ENCODE measurements around the gene PCBP2.

The PCBP2 gene

DNA sequence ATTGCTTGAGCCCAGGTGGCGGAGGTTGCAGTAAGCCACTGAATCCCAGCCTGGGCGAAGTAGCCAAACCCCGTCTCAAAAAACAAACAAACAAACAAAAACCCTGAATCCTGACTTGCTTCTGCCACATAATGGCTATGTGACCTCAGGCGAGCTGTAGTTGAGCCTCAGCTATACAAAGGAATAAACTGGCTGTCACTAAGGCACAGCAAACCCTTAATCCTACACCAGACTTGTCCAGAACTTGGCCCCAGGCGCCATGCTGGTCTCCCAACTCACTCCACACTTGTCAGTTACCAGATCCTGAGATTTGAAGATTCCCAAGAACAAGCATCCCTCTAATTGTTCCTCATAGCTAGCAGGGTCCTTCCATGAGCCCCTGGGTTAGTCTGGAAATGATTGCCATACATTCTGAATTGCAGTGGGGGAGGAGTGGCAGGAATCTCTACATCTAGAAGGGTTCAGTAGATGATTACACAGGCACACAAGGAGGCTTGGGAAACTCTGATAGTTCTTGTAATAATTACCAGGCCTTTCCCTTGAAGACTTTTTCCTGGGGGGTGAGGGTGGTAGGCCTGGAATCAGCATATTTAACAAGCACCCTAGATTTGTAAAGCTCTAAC is 37.5 kb downstream of the PCBP2 start:
- H3K4me3 ChIP-seq (ENCODE audit: low read depth, low read length), result no peak overlapping the region
- no peak for TF ChIP-seq MYC (IDR thresholded peaks at IDR 0.05; ENCODE audit: low read depth, low read length)
- no peak for DNase-seq (ENCODE audit: low read depth)

- H3K4me3 ChIP-seq (ENCODE audit: low read depth, low read length), result peak overlapping the region; percentile 16
- DNase-seq (ENCODE audit: low read depth), result no peak
- TF ChIP-seq MYC (IDR thresholded peaks at IDR 0.05; ENCODE audit: low read depth, low read length) (no peak), POLR2A (IDR thresholded peaks at IDR 0.05; ENCODE audit: extremely low read depth, insufficient read length) (no peak)
- TF ChIP-seq, protein P1, sequence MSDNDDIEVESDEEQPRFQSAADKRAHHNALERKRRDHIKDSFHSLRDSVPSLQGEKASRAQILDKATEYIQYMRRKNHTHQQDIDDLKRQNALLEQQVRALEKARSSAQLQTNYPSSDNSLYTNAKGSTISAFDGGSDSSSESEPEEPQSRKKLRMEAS (IDR thresholded peaks at IDR 0.05; ENCODE audit: low read depth, low read length), result no peak
- TF ChIP-seq, protein P2, sequence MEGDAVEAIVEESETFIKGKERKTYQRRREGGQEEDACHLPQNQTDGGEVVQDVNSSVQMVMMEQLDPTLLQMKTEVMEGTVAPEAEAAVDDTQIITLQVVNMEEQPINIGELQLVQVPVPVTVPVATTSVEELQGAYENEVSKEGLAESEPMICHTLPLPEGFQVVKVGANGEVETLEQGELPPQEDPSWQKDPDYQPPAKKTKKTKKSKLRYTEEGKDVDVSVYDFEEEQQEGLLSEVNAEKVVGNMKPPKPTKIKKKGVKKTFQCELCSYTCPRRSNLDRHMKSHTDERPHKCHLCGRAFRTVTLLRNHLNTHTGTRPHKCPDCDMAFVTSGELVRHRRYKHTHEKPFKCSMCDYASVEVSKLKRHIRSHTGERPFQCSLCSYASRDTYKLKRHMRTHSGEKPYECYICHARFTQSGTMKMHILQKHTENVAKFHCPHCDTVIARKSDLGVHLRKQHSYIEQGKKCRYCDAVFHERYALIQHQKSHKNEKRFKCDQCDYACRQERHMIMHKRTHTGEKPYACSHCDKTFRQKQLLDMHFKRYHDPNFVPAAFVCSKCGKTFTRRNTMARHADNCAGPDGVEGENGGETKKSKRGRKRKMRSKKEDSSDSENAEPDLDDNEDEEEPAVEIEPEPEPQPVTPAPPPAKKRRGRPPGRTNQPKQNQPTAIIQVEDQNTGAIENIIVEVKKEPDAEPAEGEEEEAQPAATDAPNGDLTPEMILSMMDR (IDR thresholded peaks at IDR 0.05; ENCODE audit: low read depth, low read length), result no peak
Observed at GRCh38 chr12:53492188-53492587, 40.3 kb downstream of the PCBP2 start.

DNA sequence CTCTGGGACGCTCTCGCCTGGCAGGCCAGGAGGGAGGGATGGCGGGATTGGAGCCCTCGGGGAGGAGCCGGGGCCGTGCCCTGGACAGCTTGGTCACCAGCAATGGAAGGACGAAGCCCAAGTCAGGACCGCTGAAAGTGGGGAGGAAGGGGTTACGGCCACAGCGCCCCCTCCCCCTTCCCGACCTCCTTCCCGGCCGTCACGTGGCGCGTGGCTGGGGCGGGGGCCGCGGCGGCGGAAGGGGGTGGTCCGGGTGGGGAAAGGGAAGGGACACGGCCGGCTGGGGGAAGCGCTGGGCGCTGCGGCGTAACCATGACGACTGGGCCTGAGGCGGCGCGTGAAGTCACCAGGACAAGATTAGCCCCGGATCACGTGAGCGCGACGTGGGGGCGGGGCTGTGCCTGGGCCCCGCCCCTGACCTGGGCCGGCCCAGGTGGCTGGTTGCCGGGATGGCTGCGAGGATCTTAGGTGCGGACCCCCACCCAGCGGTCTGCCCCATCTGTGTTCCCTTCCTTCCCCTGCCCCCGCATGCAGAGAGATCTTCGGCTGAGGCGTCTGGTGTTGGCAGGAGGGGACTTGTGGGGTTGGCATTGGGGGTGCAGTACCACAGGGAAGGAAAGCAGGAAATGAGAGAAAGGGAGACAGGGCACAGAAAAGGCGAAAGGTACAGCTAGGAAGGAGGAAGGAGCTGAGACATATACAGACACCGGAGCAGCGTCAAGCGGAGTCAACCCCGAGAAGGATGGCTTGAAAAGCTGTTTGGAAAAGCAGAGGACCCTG is 41.1 kb downstream of the PCBP2 start:
- peak; percentile 90 for DNase-seq (ENCODE audit: low read depth)
- peak overlapping the region; percentile 55 for H3K4me3 ChIP-seq (ENCODE audit: low read depth, low read length)
- TF ChIP-seq, protein P1 (IDR thresholded peaks at IDR 0.05; ENCODE audit: low read depth, low read length), result peak; percentile 84
- TF ChIP-seq POLR2A (IDR thresholded peaks at IDR 0.05; ENCODE audit: extremely low read depth, insufficient read length), result peak; percentile 65
- TF ChIP-seq MYC (IDR thresholded peaks at IDR 0.05; ENCODE audit: low read depth, low read length), result no peak; the same call in 1 of the 2 replicates
- TF ChIP-seq, protein P2 (IDR thresholded peaks at IDR 0.05; ENCODE audit: low read depth, low read length), result no peak

DNA sequence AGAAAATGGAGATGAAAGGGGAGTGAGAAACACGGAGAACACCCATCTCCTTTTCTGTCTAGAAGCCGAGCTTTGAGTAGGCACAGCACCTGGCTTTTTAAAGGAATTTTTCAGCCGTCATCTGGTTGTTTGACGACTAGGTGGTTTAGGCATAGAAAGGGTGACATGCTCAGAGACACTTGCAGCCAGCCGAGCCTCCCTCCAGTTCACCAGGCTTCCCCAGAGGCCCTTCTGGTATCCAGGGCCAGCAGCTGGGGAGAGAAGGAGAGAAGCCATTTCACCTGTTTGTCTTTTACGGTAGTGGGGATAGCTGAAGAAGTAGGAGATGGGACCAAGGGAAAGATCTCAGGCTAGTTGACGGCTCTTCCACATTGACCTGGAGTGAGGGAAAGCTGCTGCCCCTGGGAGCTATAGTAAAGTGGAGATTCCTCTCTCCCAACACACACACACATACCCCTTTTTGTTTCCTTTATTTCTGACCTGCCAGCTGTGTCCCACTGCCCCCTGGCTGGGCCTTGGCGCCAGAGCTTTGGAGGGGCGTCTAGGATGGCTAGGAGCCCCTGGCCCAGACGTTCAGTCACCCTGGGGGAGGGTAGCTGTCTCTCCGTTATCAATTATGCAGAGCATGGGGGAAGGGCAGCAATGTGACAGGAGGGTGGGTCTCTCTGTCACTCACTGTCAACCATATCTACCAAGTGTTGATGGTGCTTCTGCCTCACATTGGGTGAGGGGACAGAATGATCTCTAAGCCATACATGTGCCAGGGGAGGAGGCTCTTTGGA is 41.9 kb downstream of the PCBP2 start:
- DNase-seq (ENCODE audit: low read depth), result no peak
- H3K4me3 ChIP-seq (ENCODE audit: low read depth, low read length), result peak overlapping the region; percentile 55
- TF ChIP-seq POLR2A (IDR thresholded peaks at IDR 0.05; ENCODE audit: extremely low read depth, insufficient read length) (no peak), MYC (IDR thresholded peaks at IDR 0.05; ENCODE audit: low read depth, low read length) (no peak)
- TF ChIP-seq, protein P1 (IDR thresholded peaks at IDR 0.05; ENCODE audit: low read depth, low read length), result no peak
- TF ChIP-seq, protein P2 (IDR thresholded peaks at IDR 0.05; ENCODE audit: low read depth, low read length), result no peak

- no peak overlapping the region for H3K4me3 ChIP-seq (ENCODE audit: low read depth, low read length)
Observed at GRCh38 chr12:53495903-53496751, 44.2 kb downstream of the PCBP2 start.

More at GRCh38 chr12:53495903-53496751, 44.2 kb downstream of the PCBP2 start:
- TF ChIP-seq POLR2A (IDR thresholded peaks at IDR 0.05; ENCODE audit: extremely low read depth, insufficient read length), result no peak
- TF ChIP-seq, protein P2 (IDR thresholded peaks at IDR 0.05; ENCODE audit: low read depth, low read length), result no peak
- TF ChIP-seq, protein P1 (IDR thresholded peaks at IDR 0.05; ENCODE audit: low read depth, low read length), result peak; percentile 94
- TF ChIP-seq MYC (IDR thresholded peaks at IDR 0.05; ENCODE audit: low read depth, low read length), result no peak
- peak; percentile 59 for DNase-seq (ENCODE audit: low read depth)

Measured in NB4 (cell line).